ENCODE measurements around the gene C1orf116. TPM values are rescaled to one million over a fixed set of nuclear protein-coding genes. Genes with fewer than 3 reads are reported as not detected.

Gene C1orf116
- total RNA-seq (2022; extraction: Qiagen RNA extraction; ENCODE audit: low read depth): 2.5 to 3.4 TPM (median 3.2 TPM) in 5 replicates

DNA sequence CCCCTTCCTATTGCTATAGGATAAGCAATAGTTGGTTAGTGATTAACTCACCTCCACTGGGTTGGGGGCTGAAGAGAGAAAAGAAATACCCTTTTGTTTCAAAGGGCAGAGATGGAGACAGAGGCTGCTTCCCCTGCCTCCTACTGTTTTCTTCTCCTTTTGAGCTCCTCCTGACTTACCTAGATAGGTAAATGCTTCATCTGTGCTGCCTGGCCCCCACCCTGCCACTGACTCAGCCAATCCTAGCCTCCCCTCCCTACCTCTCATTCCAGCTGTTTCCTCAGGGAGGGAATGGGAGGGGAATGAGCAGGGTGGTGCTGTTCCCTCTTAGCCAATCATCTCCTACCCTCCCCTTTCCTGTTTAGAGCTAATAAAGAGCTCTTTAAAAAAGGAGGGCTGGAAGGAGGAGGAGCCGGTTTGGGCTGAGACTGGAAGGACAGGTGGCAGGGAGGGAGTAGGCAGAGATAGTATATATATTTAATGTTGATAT, at the start of gene C1orf116:
Gene C1orf116 (minus strand): TSS at position 229 of the 490 bp plus-strand sequence. CDS start 5,158 bp downstream, outside the sequence.

GRCh38 chr1:207052911-207053769, 20.6 kb upstream of the C1orf116 start, which contains the start of gene PFKFB2:
TSS of gene PFKFB2 (plus strand) at chr1:207053275. CDS start at chr1:207054718, 1,443 bp downstream.

DNA sequence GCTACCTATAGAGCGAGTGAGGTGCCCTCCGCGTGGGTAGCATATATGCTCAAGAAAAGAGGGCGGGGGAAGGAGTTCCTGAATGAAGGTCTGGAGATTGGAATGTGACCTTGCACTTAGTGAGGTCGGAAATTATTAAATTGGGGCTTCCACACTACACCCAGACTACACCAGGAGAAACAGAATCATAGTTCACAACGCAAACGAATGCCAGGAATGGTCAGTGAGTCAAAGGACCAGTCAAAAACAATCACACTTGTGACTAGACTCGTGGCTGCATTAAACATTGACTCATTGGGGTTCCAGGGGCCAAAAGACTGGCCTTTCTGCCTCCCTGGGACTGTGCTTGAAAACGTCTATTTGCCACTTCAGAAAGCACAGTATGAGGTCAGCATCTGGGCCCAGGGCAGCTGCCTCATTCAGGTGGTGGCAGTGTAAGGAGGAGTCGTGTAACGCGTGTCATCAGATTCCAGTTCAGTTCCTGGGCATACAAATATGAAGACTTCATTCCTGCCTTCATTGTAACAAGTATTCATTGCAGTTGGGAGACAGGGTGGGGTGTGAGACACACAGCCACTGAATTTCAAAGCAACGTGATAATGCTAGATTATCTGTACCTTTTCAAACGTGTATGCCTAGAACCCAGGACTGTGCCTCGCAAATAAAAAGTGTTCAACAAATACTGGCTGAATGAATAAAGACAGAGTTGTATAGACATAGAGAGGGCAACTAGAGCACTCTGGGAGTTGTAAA, 18.8 kb upstream of the C1orf116 start, which contains the start of gene YOD1:
Gene YOD1 (minus strand): TSS at position 18 of the 753 bp plus-strand sequence. CDS start 178 bp downstream, outside the sequence.

DNA sequence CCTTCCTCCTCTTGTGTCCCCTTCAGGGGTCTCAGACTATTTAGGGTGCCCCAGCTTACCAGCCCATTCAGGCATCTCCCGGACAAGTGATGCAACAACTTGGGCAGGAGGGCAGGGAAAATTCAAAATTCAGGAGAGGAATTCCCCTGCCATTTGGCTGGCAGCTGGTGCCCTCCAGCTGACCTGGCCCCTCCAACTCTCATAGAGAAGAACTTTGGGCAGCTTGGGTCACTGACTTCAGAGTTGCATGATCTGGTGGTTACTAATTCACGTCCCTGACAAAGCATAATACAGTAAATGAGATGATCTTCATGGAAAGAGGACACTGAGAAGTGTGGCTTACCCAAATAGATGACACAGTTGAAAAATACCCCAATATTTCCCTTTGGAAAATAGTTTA, 62.1 kb downstream of the C1orf116 start, which contains the start of gene FCAMR:
Gene FCAMR (minus strand): TSS at position 15 of the 400 bp plus-strand sequence. CDS start 335 bp downstream, outside the sequence.

Other genes starting within 250 kb of the C1orf116 start
- gene IL20, start 167.1 kb downstream of the C1orf116 start, total RNA-seq (2022; extraction: Qiagen RNA extraction; ENCODE audit: low read depth): not detected in 5 replicates
- gene IL24, start 135.3 kb downstream of the C1orf116 start, total RNA-seq (2022; extraction: Qiagen RNA extraction; ENCODE audit: low read depth): 0.16 to 0.44 TPM (median 0.40 TPM) in 5 replicates
- 4.0 to 6.3 TPM (median 4.4 TPM) in 5 replicates for gene FCMR, start 110.8 kb downstream of the C1orf116 start, total RNA-seq (2022; extraction: Qiagen RNA extraction; ENCODE audit: low read depth)
- gene PIGR, start 86.3 kb downstream of the C1orf116 start, total RNA-seq (2022; extraction: Qiagen RNA extraction; ENCODE audit: low read depth): 0.23 TPM in 1 of 5 replicates, not detected in the others
- 0.08 TPM in 1 of 5 replicates, not detected in the others for gene FCAMR, start 62.3 kb downstream of the C1orf116 start, total RNA-seq (2022; extraction: Qiagen RNA extraction; ENCODE audit: low read depth)
- gene YOD1, start 18.5 kb upstream of the C1orf116 start, total RNA-seq (2022; extraction: Qiagen RNA extraction; ENCODE audit: low read depth): 5.4 to 8.0 TPM (median 6.9 TPM) in 5 replicates
- gene PFKFB2, start 20.5 kb upstream of the C1orf116 start, total RNA-seq (2022; extraction: Qiagen RNA extraction; ENCODE audit: low read depth): 5.7 to 7.5 TPM (median 6.9 TPM) in 5 replicates
- 0.99 to 1.5 TPM (median 1.1 TPM) in 5 replicates for gene C4BPB, start 56.1 kb upstream of the C1orf116 start, total RNA-seq (2022; extraction: Qiagen RNA extraction; ENCODE audit: low read depth)
- gene C4BPA, start 71.5 kb upstream of the C1orf116 start, total RNA-seq (2022; extraction: Qiagen RNA extraction; ENCODE audit: low read depth): 0.48 to 1.0 TPM (median 0.64 TPM) in 5 replicates

All from A549 treated with DMSO at 1 μM for 4 hours (cell line).